ENCODE data around the gene ZCCHC8.

ZCCHC8 gene

GRCh38 chr12:122500685-122501488 is at the start of gene ZCCHC8:
ZCCHC8 (minus strand) TSS chr12:122500932; CDS start chr12:122500840, 92 bp downstream.
- H3K27ac ChIP-seq (ENCODE audit: low read length), result peak within 1 kb of the TSS; percentile 95
- no peaks in the 10 kb centered on the region for H3K9me3 ChIP-seq (ENCODE audit: control insufficient read depth in 1 of 2, low read length in 2 of 2)
- H3K4me1 ChIP-seq (ENCODE audit: control insufficient read depth in 1 of 2, insufficient read depth in 2 of 2, low read length in 2 of 2), result peaks cover 3 to 21% of the 10 kb centered on the region in 2 donors
- H3K36me3 ChIP-seq (ENCODE audit: control insufficient read depth in 1 of 2, insufficient read depth in 2 of 2, low read length in 2 of 2), result peaks cover 21 to 35% of the 10 kb centered on the region in 2 donors
- H3K27me3 ChIP-seq (ENCODE audit: low read depth, low read length), result no peaks in the 10 kb centered on the region
- peak within 1 kb of the TSS; percentile 81 to 98 for H3K4me3 ChIP-seq (ENCODE audit: low read depth in 1 of 2, low read length in 2 of 2)

GRCh38 chr12:122547330-122547729 is 46.6 kb upstream of the ZCCHC8 start:
- no peak overlapping the region for H3K4me3 ChIP-seq (ENCODE audit: low read depth in 1 of 2, low read length in 2 of 2)

DNA sequence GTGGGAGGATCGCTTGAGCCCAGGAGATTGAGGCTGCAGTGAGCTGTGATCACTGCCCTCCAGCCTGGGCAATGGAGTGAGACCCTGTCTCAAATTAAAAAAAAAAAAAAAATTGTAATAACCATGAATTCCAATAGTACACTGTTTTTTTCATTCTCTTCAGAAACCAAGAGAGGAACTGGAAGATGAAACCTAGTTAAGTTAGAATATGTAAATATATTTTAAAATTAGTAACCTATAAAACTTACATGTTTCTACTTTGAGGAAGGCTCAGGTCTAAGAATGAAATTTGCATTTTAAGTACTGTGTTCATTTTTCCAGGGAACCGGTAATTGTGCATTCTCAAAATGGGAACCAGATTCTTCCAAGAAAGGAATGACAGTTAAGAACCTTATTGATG is 45.1 kb upstream of the ZCCHC8 start:
- H3K9me3 ChIP-seq (ENCODE audit: control insufficient read depth in 1 of 2, low read length in 2 of 2), result no peaks in the 10 kb centered on the region
- peaks cover 3 to 6% of the 10 kb centered on the region in 2 donors for H3K36me3 ChIP-seq (ENCODE audit: control insufficient read depth in 1 of 2, insufficient read depth in 2 of 2, low read length in 2 of 2)
- no peak overlapping the region for H3K4me3 ChIP-seq (ENCODE audit: low read depth in 1 of 2, low read length in 2 of 2)
- no peaks in the 10 kb centered on the region for H3K27me3 ChIP-seq (ENCODE audit: low read depth, low read length)
- H3K27ac ChIP-seq (ENCODE audit: low read length), result no peak overlapping the region
- no peaks in the 10 kb centered on the region for H3K4me1 ChIP-seq (ENCODE audit: control insufficient read depth in 1 of 2, insufficient read depth in 2 of 2, low read length in 2 of 2)

More at GRCh38 chr12:122547330-122547729, 46.6 kb upstream of the ZCCHC8 start:
- H3K27ac ChIP-seq (ENCODE audit: low read length), result no peak overlapping the region
- H3K9me3 ChIP-seq (ENCODE audit: control insufficient read depth in 1 of 2, low read length in 2 of 2), result no peaks in the 10 kb centered on the region
- H3K4me1 ChIP-seq (ENCODE audit: control insufficient read depth in 1 of 2, insufficient read depth in 2 of 2, low read length in 2 of 2), result no peaks in the 10 kb centered on the region
- peaks cover 6 to 18% of the 10 kb centered on the region in 2 donors for H3K36me3 ChIP-seq (ENCODE audit: control insufficient read depth in 1 of 2, insufficient read depth in 2 of 2, low read length in 2 of 2)
- no peaks in the 10 kb centered on the region for H3K27me3 ChIP-seq (ENCODE audit: low read depth, low read length)

GRCh38 chr12:122544537-122544936 is 43.8 kb upstream of the ZCCHC8 start:
- H3K4me1 ChIP-seq (ENCODE audit: control insufficient read depth in 1 of 2, insufficient read depth in 2 of 2, low read length in 2 of 2), result no peaks in the 10 kb centered on the region
- H3K4me3 ChIP-seq (ENCODE audit: low read depth in 1 of 2, low read length in 2 of 2), result no peak overlapping the region
- no peaks in the 10 kb centered on the region for H3K9me3 ChIP-seq (ENCODE audit: control insufficient read depth in 1 of 2, low read length in 2 of 2)
- no peaks in the 10 kb centered on the region for H3K27me3 ChIP-seq (ENCODE audit: low read depth, low read length)
- H3K27ac ChIP-seq (ENCODE audit: low read length), result no peak overlapping the region
- H3K36me3 ChIP-seq (ENCODE audit: control insufficient read depth in 1 of 2, insufficient read depth in 2 of 2, low read length in 2 of 2), result peaks cover 0 to under 1% of the 10 kb centered on the region in 2 donors

DNA sequence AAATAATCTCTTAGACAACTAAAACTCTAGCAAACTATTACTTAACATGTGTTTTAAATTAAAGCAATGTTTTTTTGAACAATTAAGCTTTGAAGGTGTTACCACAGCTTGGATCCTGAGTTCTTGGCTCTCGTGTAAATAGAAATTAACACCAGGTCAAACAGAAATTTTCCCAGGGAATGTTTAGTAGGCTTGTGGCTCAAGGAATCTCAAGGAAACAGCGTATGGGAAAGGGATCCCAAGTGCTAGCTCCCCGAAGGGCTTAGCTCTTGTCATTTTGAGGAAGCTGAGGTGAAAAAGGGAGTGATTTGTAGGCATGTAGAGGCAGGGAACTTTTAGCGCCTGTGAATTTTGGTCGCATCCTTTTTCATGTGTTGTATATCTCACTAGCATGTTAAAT is 37.8 kb upstream of the ZCCHC8 start:
- no peaks in the 10 kb centered on the region for H3K4me1 ChIP-seq (ENCODE audit: control insufficient read depth in 1 of 2, insufficient read depth in 2 of 2, low read length in 2 of 2)
- no peaks in the 10 kb centered on the region for H3K27me3 ChIP-seq (ENCODE audit: low read depth, low read length)
- no peaks in the 10 kb centered on the region for H3K9me3 ChIP-seq (ENCODE audit: control insufficient read depth in 1 of 2, low read length in 2 of 2)
- peaks cover 0 to 6% of the 10 kb centered on the region in 2 donors for H3K36me3 ChIP-seq (ENCODE audit: control insufficient read depth in 1 of 2, insufficient read depth in 2 of 2, low read length in 2 of 2)
- no peak overlapping the region for H3K4me3 ChIP-seq (ENCODE audit: low read depth in 1 of 2, low read length in 2 of 2)
- no peak overlapping the region for H3K27ac ChIP-seq (ENCODE audit: low read length)

- Histone ChIP-seq H3K27ac (ENCODE audit: low read length) (no peak overlapping the region), H3K27me3 (ENCODE audit: low read depth, low read length) (no peaks in the 10 kb centered on the region), H3K9me3 (ENCODE audit: control insufficient read depth in 1 of 2, low read length in 2 of 2) (no peaks in the 10 kb centered on the region), H3K36me3 (ENCODE audit: control insufficient read depth in 1 of 2, insufficient read depth in 2 of 2, low read length in 2 of 2) (peaks cover 0 to 6% of the 10 kb centered on the region in 2 donors), H3K4me3 (ENCODE audit: low read depth in 1 of 2, low read length in 2 of 2) (no peak overlapping the region), H3K4me1 (ENCODE audit: control insufficient read depth in 1 of 2, insufficient read depth in 2 of 2, low read length in 2 of 2) (no peaks in the 10 kb centered on the region)
These were observed 36.3 kb upstream of the ZCCHC8 start for GRCh38 chr12:122537021-122537420.

DNA sequence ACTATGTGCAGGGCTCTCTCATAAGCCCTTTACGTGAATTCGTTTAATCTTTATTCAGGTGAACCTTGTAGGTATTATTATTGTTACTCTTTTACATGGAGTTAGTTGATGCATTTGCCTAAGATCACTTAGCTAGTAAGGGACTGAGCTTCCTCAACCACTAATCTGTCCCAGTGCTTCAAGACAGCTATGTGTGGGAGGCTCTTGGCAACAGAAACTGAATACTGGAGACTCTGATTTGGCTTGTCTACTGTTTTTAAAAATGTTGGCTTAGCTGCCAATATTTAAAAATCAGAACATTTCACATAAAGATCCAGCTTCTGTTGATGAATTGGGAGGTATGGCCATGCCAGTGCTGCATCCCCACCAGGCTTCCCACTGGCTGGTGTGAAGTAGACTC is 33.1 kb upstream of the ZCCHC8 start:
- H3K4me3 ChIP-seq (ENCODE audit: low read depth in 1 of 2, low read length in 2 of 2), result no peak overlapping the region
- H3K27ac ChIP-seq (ENCODE audit: low read length), result no peak overlapping the region
- H3K9me3 ChIP-seq (ENCODE audit: control insufficient read depth in 1 of 2, low read length in 2 of 2), result no peaks in the 10 kb centered on the region
- H3K36me3 ChIP-seq (ENCODE audit: control insufficient read depth in 1 of 2, insufficient read depth in 2 of 2, low read length in 2 of 2), result peaks cover 0 to 9% of the 10 kb centered on the region in 2 donors
- no peaks in the 10 kb centered on the region for H3K27me3 ChIP-seq (ENCODE audit: low read depth, low read length)
- H3K4me1 ChIP-seq (ENCODE audit: control insufficient read depth in 1 of 2, insufficient read depth in 2 of 2, low read length in 2 of 2), result no peaks in the 10 kb centered on the region

GRCh38 chr12:122528992-122529391 is 28.3 kb upstream of the ZCCHC8 start:
- peaks cover 8 to 20% of the 10 kb centered on the region in 2 donors for H3K4me1 ChIP-seq (ENCODE audit: control insufficient read depth in 1 of 2, insufficient read depth in 2 of 2, low read length in 2 of 2)
- H3K27ac ChIP-seq (ENCODE audit: low read length), result no peak overlapping the region
- no peaks in the 10 kb centered on the region for H3K9me3 ChIP-seq (ENCODE audit: control insufficient read depth in 1 of 2, low read length in 2 of 2)
- peaks cover 4 to 12% of the 10 kb centered on the region in 2 donors for H3K36me3 ChIP-seq (ENCODE audit: control insufficient read depth in 1 of 2, insufficient read depth in 2 of 2, low read length in 2 of 2)
- H3K4me3 ChIP-seq (ENCODE audit: low read depth in 1 of 2, low read length in 2 of 2), result no peak overlapping the region
- no peaks in the 10 kb centered on the region for H3K27me3 ChIP-seq (ENCODE audit: low read depth, low read length)

DNA sequence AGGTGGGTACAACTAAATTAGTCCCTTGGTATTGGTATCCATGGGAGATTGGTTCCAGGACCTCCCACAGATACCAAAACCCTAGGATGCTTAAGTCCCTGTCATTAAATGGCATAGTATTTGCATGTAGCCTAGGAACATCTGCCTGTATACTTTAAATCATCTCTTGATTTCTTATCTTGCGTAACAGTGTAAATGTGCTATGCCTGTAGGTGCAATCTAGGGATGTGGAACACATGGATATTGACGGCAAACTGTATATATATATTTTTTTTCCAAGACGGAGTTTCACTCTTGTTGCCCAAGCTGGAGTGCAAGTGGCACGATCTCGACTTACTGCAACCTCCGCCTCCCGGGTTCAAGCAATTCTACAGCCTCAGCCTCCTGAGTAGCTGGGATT is 27.9 kb upstream of the ZCCHC8 start:
- Histone ChIP-seq H3K9me3 (ENCODE audit: control insufficient read depth in 1 of 2, low read length in 2 of 2) (no peaks in the 10 kb centered on the region), H3K27ac (ENCODE audit: low read length) (no peak overlapping the region), H3K4me3 (ENCODE audit: low read depth in 1 of 2, low read length in 2 of 2) (no peak overlapping the region), H3K36me3 (ENCODE audit: control insufficient read depth in 1 of 2, insufficient read depth in 2 of 2, low read length in 2 of 2) (peaks cover 4 to 12% of the 10 kb centered on the region in 2 donors), H3K4me1 (ENCODE audit: control insufficient read depth in 1 of 2, insufficient read depth in 2 of 2, low read length in 2 of 2) (peaks cover 8 to 25% of the 10 kb centered on the region in 2 donors), H3K27me3 (ENCODE audit: low read depth, low read length) (no peaks in the 10 kb centered on the region)

DNA sequence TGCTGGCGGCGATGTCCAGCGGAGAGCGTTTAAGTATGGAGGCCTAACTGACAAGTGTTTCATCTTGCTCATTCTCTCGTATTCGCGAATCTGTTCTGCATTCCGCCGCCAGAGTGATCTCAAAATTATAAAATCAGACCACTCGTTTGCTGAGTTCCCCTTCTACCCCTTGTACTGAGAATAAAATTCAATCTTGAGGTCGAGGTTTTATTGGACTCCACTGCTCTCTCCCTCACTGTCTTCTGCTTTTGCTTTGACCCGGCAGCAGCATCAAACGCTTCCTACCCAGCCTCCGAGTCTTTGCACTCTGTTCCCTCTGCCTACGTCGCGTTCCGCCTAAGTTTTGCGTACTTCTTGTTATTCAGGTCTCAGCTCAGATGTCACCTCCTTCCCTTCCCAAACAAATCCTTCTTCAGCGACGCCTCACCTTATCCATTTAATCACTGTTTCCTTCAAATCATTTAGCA is 26.8 kb upstream of the ZCCHC8 start:
- Histone ChIP-seq H3K36me3 (ENCODE audit: control insufficient read depth in 1 of 2, insufficient read depth in 2 of 2, low read length in 2 of 2) (peaks cover 4 to 12% of the 10 kb centered on the region in 2 donors), H3K9me3 (ENCODE audit: control insufficient read depth in 1 of 2, low read length in 2 of 2) (no peaks in the 10 kb centered on the region), H3K27me3 (ENCODE audit: low read depth, low read length) (no peaks in the 10 kb centered on the region), H3K27ac (ENCODE audit: low read length) (peak overlapping the region; percentile 17), H3K4me3 (ENCODE audit: low read depth in 1 of 2, low read length in 2 of 2) (peak overlapping the region; percentile 87 to 91), H3K4me1 (ENCODE audit: control insufficient read depth in 1 of 2, insufficient read depth in 2 of 2, low read length in 2 of 2) (peaks cover 8 to 35% of the 10 kb centered on the region in 2 donors)

- peaks cover 8 to 42% of the 10 kb centered on the region in 2 donors for H3K4me1 ChIP-seq (ENCODE audit: control insufficient read depth in 1 of 2, insufficient read depth in 2 of 2, low read length in 2 of 2)
- no peaks in the 10 kb centered on the region for H3K9me3 ChIP-seq (ENCODE audit: control insufficient read depth in 1 of 2, low read length in 2 of 2)
- H3K4me3 ChIP-seq (ENCODE audit: low read depth in 1 of 2, low read length in 2 of 2), result peak within 1 kb of the TSS; percentile 87 to 91
- H3K36me3 ChIP-seq (ENCODE audit: control insufficient read depth in 1 of 2, insufficient read depth in 2 of 2, low read length in 2 of 2), result peaks cover 10 to 16% of the 10 kb centered on the region in 2 donors
- peak within 1 kb of the TSS; percentile 100 for H3K27ac ChIP-seq (ENCODE audit: low read length)
- H3K27me3 ChIP-seq (ENCODE audit: low read depth, low read length), result no peaks in the 10 kb centered on the region
These were observed 26.1 kb upstream of the ZCCHC8 start, which contains the start of the genes KNTC1 and RSRC2 for GRCh38 chr12:122526683-122527477. KNTC1 (plus strand) TSS chr12:122527249; CDS start chr12:122530064, 2,815 bp downstream. RSRC2 (minus strand) TSS chr12:122526936; CDS start chr12:122526853, 83 bp downstream.
